Body of pancreas (tissue), 4 donors: ENCODE data around the gene EPHB2. TPM values are rescaled to one million over a fixed set of nuclear protein-coding genes. Genes with fewer than 3 reads are reported as not detected.

ENCODE experiments used
- ATAC-seq: fragments of 150-250 bp; one replicate; pipeline ENCODE4 v1.9.1; 2016
- DNase-seq, 4 donors: peaks; one replicate each; pipeline ENCODE4 v3.0.0-alpha.2; 2019
- H3K27ac ChIP-seq, 4 donors: fragments of 200-600 bp; sonication (generic); 1 replicate in 3 of 4; 2 replicates in 1 of 4; pipeline versions ENCODE4 v1.5.1 to v1.6.1; 2016 to 2019; ENCODE audit warnings: mild to moderate bottlenecking in 1 of 4, mixed read lengths in 1 of 4, moderate library complexity in 1 of 4
- H3K27me3 ChIP-seq, 2 donors: fragments of 200-600 bp; sonication (generic); one replicate each; pipeline ENCODE4 v1.6.0; 2016; ENCODE audit warnings: mild to moderate bottlenecking in 1 of 2
- H3K36me3 ChIP-seq, 2 donors: fragments of 200-600 bp; sonication (generic); replicated peaks in 1 of 2; 2 replicates each; pipeline ENCODE4 v1.5.1; 2016; ENCODE audit warnings: low read depth in 2 of 2; ENCODE audit not compliant: insufficient read depth in 1 of 2
- H3K4me1 ChIP-seq: fragments of 200-600 bp; sonication (generic); one replicate; pipeline ENCODE4 v1.6.0; 2016
- H3K4me3 ChIP-seq, 2 donors: fragments of 200-600 bp; sonication (generic); 1 replicate in 1 of 2; 2 replicates in 1 of 2; pipeline ENCODE4 v1.5.1; 2016 to 2019
- H3K9me3 ChIP-seq, 3 donors: fragments of 200-600 bp; sonication (generic); 1 replicate in 2 of 3; 2 replicates in 1 of 3; pipeline ENCODE4 v1.5.1; 2016
- CTCF ChIP-seq, 7 experiments: fragments of 450-650 bp in 4 of 7; fragments of 200-600 bp in 3 of 7; sonication (generic) in 3 of 7; IDR thresholded peaks; one replicate each; pipeline ENCODE4 v1.5.1; 2016 to 2019; ENCODE audit warnings: antibody characterized with exemption in 7 of 7
- POLR2A ChIP-seq, 3 donors: fragments of 450-650 bp; IDR thresholded peaks; one replicate each; pipeline ENCODE4 v1.6.1; 2016; ENCODE audit warnings: antibody characterized with exemption in 3 of 3, mild to moderate bottlenecking in 2 of 3
- WGBS, 2 donors: methylation state at CpG; one replicate each; pipeline ENCODE4 v1.1.5; 2017; 5-methylcytosine and 5-hydroxymethylcytosine counted together
- intact Hi-C: fragments of 100-400 bp; cut with DNase I; formaldehyde crosslinking; loops from one replicate; pipeline ENCODE4 v1.15.1; 2023
- total RNA-seq, 2 donors: library from RNA; depleted of rRNA; stranded (reverse); fragments of >200 nt; gene quantifications; one replicate each; pipeline ENCODE4 v1.1.0, GENCODE V29; 2016

The EPHB2 gene
- total RNA-seq, 2 donors from 2014 or later: 2.9 to 7.9 TPM

- H3K9me3 ChIP-seq: no peaks in the 10 kb centered on the region
- no peak for TF ChIP-seq CTCF (IDR thresholded peaks at IDR 0.05)
- no peak for DNase-seq
- ATAC-seq: no peak
- no peaks in the 10 kb centered on the region for H3K4me1 ChIP-seq
- H3K36me3 ChIP-seq: no peaks in the 10 kb centered on the region
- intact Hi-C loops: no loop called here
- whole genome bisulfite sequencing, 2 donors: 64 to 67% methylated on average over 3 of the region's 3 CpGs
- H3K4me3 ChIP-seq: no peak overlapping the region
- no peaks in the 10 kb centered on the region for H3K27me3 ChIP-seq
- H3K27ac ChIP-seq: no peak overlapping the region
These were observed 168.8 kb downstream of the EPHB2 start for GRCh38 chr1:22879445-22879844.

- no peaks in the 10 kb centered on the region for H3K27me3 ChIP-seq
- no peak overlapping the region for H3K4me3 ChIP-seq
- no peak for ATAC-seq
- TF ChIP-seq CTCF (IDR thresholded peaks at IDR 0.05): no peak
- TF ChIP-seq POLR2A (IDR thresholded peaks at IDR 0.05): no peak
- DNase-seq: no peak
- H3K4me1 ChIP-seq: no peaks in the 10 kb centered on the region
- intact Hi-C loops: no loop called here
- WGBS, 2 donors: 50 to 77% methylated on average over 2 to 5 of the region's 5 CpGs
- no peaks in the 10 kb centered on the region for H3K36me3 ChIP-seq
- no peak overlapping the region for H3K27ac ChIP-seq
- H3K9me3 ChIP-seq: no peaks in the 10 kb centered on the region
These were observed 169.5 kb downstream of the EPHB2 start for GRCh38 chr1:22880174-22880601.

- TF ChIP-seq POLR2A (IDR thresholded peaks at IDR 0.05) (no peak), CTCF (IDR thresholded peaks at IDR 0.05) (no peak)
- no peak overlapping the region for H3K27ac ChIP-seq
- no peaks in the 10 kb centered on the region for H3K36me3 ChIP-seq
- intact Hi-C loops: no loop called here
- WGBS, 2 donors: 80 to 81% methylated on average over 8 to 11 of the region's 11 CpGs
- H3K27me3 ChIP-seq: no peaks in the 10 kb centered on the region
- H3K4me1 ChIP-seq: no peaks in the 10 kb centered on the region
- ATAC-seq (no peak), DNase-seq (no peak)
- H3K9me3 ChIP-seq: no peaks in the 10 kb centered on the region
- H3K4me3 ChIP-seq: no peak overlapping the region
These were observed 172.8 kb downstream of the EPHB2 start for GRCh38 chr1:22883406-22883805.

GRCh38 chr1:22884806-22885530, 174.3 kb downstream of the EPHB2 start:
- H3K4me1 ChIP-seq: no peaks in the 10 kb centered on the region
- H3K9me3 ChIP-seq: no peaks in the 10 kb centered on the region
- ATAC-seq (no peak), DNase-seq (no peak)
- H3K27ac ChIP-seq: no peak overlapping the region
- TF ChIP-seq CTCF (IDR thresholded peaks at IDR 0.05): no peak
- no peak for TF ChIP-seq POLR2A (IDR thresholded peaks at IDR 0.05)
- 71 to 81% methylated on average over 16 of the region's 16 CpGs for WGBS, 2 donors
- intact Hi-C loops: no loop called here
- H3K27me3 ChIP-seq: no peaks in the 10 kb centered on the region
- no peaks in the 10 kb centered on the region for H3K36me3 ChIP-seq
- no peak overlapping the region for H3K4me3 ChIP-seq

- Histone ChIP-seq H3K27ac (no peak overlapping the region), H3K27me3 (no peaks in the 10 kb centered on the region), H3K4me3 (no peak overlapping the region), H3K4me1 (no peaks in the 10 kb centered on the region), H3K9me3 (no peaks in the 10 kb centered on the region), H3K36me3 (no peaks in the 10 kb centered on the region)
- no peak for TF ChIP-seq POLR2A (IDR thresholded peaks at IDR 0.05)
- no peak for TF ChIP-seq CTCF (IDR thresholded peaks at IDR 0.05)
- no peak for ATAC-seq
- WGBS, 2 donors: 68 to 77% methylated on average over 6 of the region's 6 CpGs
- intact Hi-C loops: no loop called here
- no peak for DNase-seq
These were observed 175.6 kb downstream of the EPHB2 start for GRCh38 chr1:22886211-22886610.
